IPS-NIHi7 (cell line): ENCODE results near the gene GNG10.
"Not testable (repeated sequence)": the region's sequence is repeated elsewhere in the genome, so short reads cannot be mapped to it uniquely, and the experiment has no call there.

Experiments used
- DNase-seq: peaks from one replicate; pipeline ENCODE4 v3.0.0; 2012; ENCODE audit warnings: mixed read lengths; ENCODE audit errors: extremely low spot score

The GNG10 gene

GRCh38 chr9:111661150-111661801 is at the start of gene GNG10:
Gene GNG10 (plus strand): TSS chr9:111661605. CDS start chr9:111661635, 30 bp downstream.
- DNase-seq: peak; percentile 88

- DNase-seq: no peak
Measured at GRCh38 chr9:111613436-111614040, 47.9 kb upstream of the GNG10 start.

GRCh38 chr9:111615928-111616327 is 45.5 kb upstream of the GNG10 start:
- no peak for DNase-seq

GRCh38 chr9:111617349-111617748 is 44.1 kb upstream of the GNG10 start:
- DNase-seq: not testable (repeated sequence)

GRCh38 chr9:111621895-111622480 is 39.4 kb upstream of the GNG10 start:
- DNase-seq: peak; percentile 55

- no peak for DNase-seq
Measured at GRCh38 chr9:111622626-111623025, 38.8 kb upstream of the GNG10 start.

GRCh38 chr9:111627260-111627963 is 34.0 kb upstream of the GNG10 start:
- DNase-seq: no peak

- DNase-seq: no peak
Measured at GRCh38 chr9:111628411-111628810, 33.0 kb upstream of the GNG10 start.

- no peak for DNase-seq
Measured at GRCh38 chr9:111630182-111630963, 31.0 kb upstream of the GNG10 start.

GRCh38 chr9:111630964-111631213 is 30.5 kb upstream of the GNG10 start:
- no peak for DNase-seq

- peak; percentile 100 for DNase-seq
Measured at GRCh38 chr9:111631214-111631971, 30.0 kb upstream of the GNG10 start, which contains the start of gene DNAJC25. Gene DNAJC25 (plus strand): TSS chr9:111631334. CDS start chr9:111631408, 74 bp downstream.

- DNase-seq: no peak
Measured at GRCh38 chr9:111632060-111632459, 29.3 kb upstream of the GNG10 start.

GRCh38 chr9:111632695-111633388 is 28.6 kb upstream of the GNG10 start:
- no peak for DNase-seq

- no peak for DNase-seq
Measured at GRCh38 chr9:111633389-111633736, 28.0 kb upstream of the GNG10 start.

- no peak for DNase-seq
Measured at GRCh38 chr9:111634860-111635259, 26.5 kb upstream of the GNG10 start.

GRCh38 chr9:111637421-111637950 is 23.9 kb upstream of the GNG10 start:
- no peak for DNase-seq

GRCh38 chr9:111644195-111644772 is 17.1 kb upstream of the GNG10 start:
- DNase-seq: no peak

- no peak for DNase-seq
Measured at GRCh38 chr9:111645806-111646205, 15.6 kb upstream of the GNG10 start.

GRCh38 chr9:111646417-111646816 is 15.0 kb upstream of the GNG10 start:
- no peak for DNase-seq

- no peak for DNase-seq
Measured at GRCh38 chr9:111648066-111648465, 13.3 kb upstream of the GNG10 start.
